Measurements from ENCODE around the gene DIP2A. TPM values are rescaled to one million over a fixed set of nuclear protein-coding genes. Genes with fewer than 3 reads are reported as not detected.
A peak's percentile ranks its signal among the peaks of the same experiment; 100 is the strongest.

Gene DIP2A
- total RNA-seq, 2 donors from 2014 or later: 39.4 to 71.6 TPM

GRCh38 chr21:46486481-46487126, 27.9 kb downstream of the DIP2A start:
- no peak overlapping the region for H3K4me3 Mint-ChIP-seq

GRCh38 chr21:46489162-46489663, 30.5 kb downstream of the DIP2A start:
- no peaks in the 10 kb centered on the region for H3K9me3 Mint-ChIP-seq
- no peaks in the 10 kb centered on the region for H3K27me3 Mint-ChIP-seq
- H3K27ac Mint-ChIP-seq: no peak overlapping the region
- peaks cover 24% of the 10 kb centered on the region for H3K36me3 Mint-ChIP-seq
- H3K4me3 Mint-ChIP-seq: no peak overlapping the region
- peaks cover 5 to 31% of the 10 kb centered on the region in 2 donors for H3K4me1 Mint-ChIP-seq (ENCODE audit: low read depth in 2 of 2)
- DNase-seq (ENCODE audit: low spot score): no peak
- ATAC-seq: peak in 1 of 2 donors; percentile 32

More at GRCh38 chr21:46486481-46487126, 27.9 kb downstream of the DIP2A start:
- Mint-ChIP-seq H3K27me3 (no peaks in the 10 kb centered on the region), H3K36me3 (peaks cover 6% of the 10 kb centered on the region), H3K4me1 (ENCODE audit: low read depth in 2 of 2) (peaks cover 27 to 36% of the 10 kb centered on the region in 2 donors), H3K9me3 (no peaks in the 10 kb centered on the region), H3K27ac (no peak overlapping the region)
- ATAC-seq (no peak), DNase-seq (ENCODE audit: low spot score) (no peak)

- Mint-ChIP-seq H3K27ac (no peak overlapping the region), H3K36me3 (peaks cover 30% of the 10 kb centered on the region), H3K4me1 (ENCODE audit: low read depth in 2 of 2) (peaks cover 5 to 28% of the 10 kb centered on the region in 2 donors), H3K4me3 (no peak overlapping the region), H3K27me3 (no peaks in the 10 kb centered on the region), H3K9me3 (no peaks in the 10 kb centered on the region)
- ATAC-seq: no peak
- no peak for DNase-seq (ENCODE audit: low spot score)
Observed at GRCh38 chr21:46489800-46490199, 31.1 kb downstream of the DIP2A start.

- Mint-ChIP-seq H3K4me1 (ENCODE audit: low read depth in 2 of 2) (peaks cover 13 to 28% of the 10 kb centered on the region in 2 donors), H3K36me3 (peaks cover 27% of the 10 kb centered on the region), H3K27ac (no peak overlapping the region), H3K27me3 (no peaks in the 10 kb centered on the region), H3K4me3 (no peak overlapping the region), H3K9me3 (no peaks in the 10 kb centered on the region)
- DNase-seq (ENCODE audit: low spot score) (no peak), ATAC-seq (no peak)
Observed at GRCh38 chr21:46491553-46491952, 32.9 kb downstream of the DIP2A start.

- Mint-ChIP-seq H3K4me3 (no peak overlapping the region), H3K27me3 (no peaks in the 10 kb centered on the region), H3K9me3 (no peaks in the 10 kb centered on the region), H3K36me3 (peaks cover 27% of the 10 kb centered on the region), H3K4me1 (ENCODE audit: low read depth in 2 of 2) (peaks cover 12 to 26% of the 10 kb centered on the region in 2 donors), H3K27ac (no peak overlapping the region)
- ATAC-seq (no peak), DNase-seq (ENCODE audit: low spot score) (no peak)
Observed at GRCh38 chr21:46492851-46493250, 34.2 kb downstream of the DIP2A start.

GRCh38 chr21:46493828-46494227, 35.1 kb downstream of the DIP2A start:
- ATAC-seq (no peak), DNase-seq (ENCODE audit: low spot score) (no peak)
- H3K9me3 Mint-ChIP-seq: no peaks in the 10 kb centered on the region
- peak overlapping the region in 1 of 2 donors; percentile 20 for H3K27ac Mint-ChIP-seq
- H3K27me3 Mint-ChIP-seq: no peaks in the 10 kb centered on the region
- H3K4me1 Mint-ChIP-seq (ENCODE audit: low read depth in 2 of 2): peaks cover 10 to 16% of the 10 kb centered on the region in 2 donors
- peaks cover 27% of the 10 kb centered on the region for H3K36me3 Mint-ChIP-seq
- no peak overlapping the region for H3K4me3 Mint-ChIP-seq

GRCh38 chr21:46498335-46499050, 39.8 kb downstream of the DIP2A start:
- Mint-ChIP-seq H3K27ac (no peak overlapping the region), H3K27me3 (no peaks in the 10 kb centered on the region), H3K4me3 (no peak overlapping the region), H3K36me3 (peaks cover 20% of the 10 kb centered on the region), H3K4me1 (ENCODE audit: low read depth in 2 of 2) (peaks cover 19 to 29% of the 10 kb centered on the region in 2 donors), H3K9me3 (no peaks in the 10 kb centered on the region)
- DNase-seq (ENCODE audit: low spot score): no peak
- ATAC-seq: peak in 1 of 2 donors; percentile 40

- Mint-ChIP-seq H3K4me1 (ENCODE audit: low read depth in 2 of 2) (peaks cover 16 to 32% of the 10 kb centered on the region in 2 donors), H3K36me3 (peaks cover 10% of the 10 kb centered on the region), H3K27me3 (no peaks in the 10 kb centered on the region), H3K9me3 (no peaks in the 10 kb centered on the region), H3K27ac (peak overlapping the region; percentile 43 to 58), H3K4me3 (peak overlapping the region; percentile 18)
- ATAC-seq (no peak), DNase-seq (ENCODE audit: low spot score) (no peak)
Observed at GRCh38 chr21:46500224-46500861, 41.7 kb downstream of the DIP2A start.

- Mint-ChIP-seq H3K4me1 (ENCODE audit: low read depth in 2 of 2) (peaks cover 11 to 32% of the 10 kb centered on the region in 2 donors), H3K9me3 (no peaks in the 10 kb centered on the region), H3K27ac (peak overlapping the region; percentile 9 to 74), H3K36me3 (peaks cover 10% of the 10 kb centered on the region), H3K27me3 (no peaks in the 10 kb centered on the region), H3K4me3 (peak overlapping the region; percentile 47)
- DNase-seq (ENCODE audit: low spot score) (no peak), ATAC-seq (no peak)
Observed at GRCh38 chr21:46503922-46504550, 45.3 kb downstream of the DIP2A start.

- ATAC-seq (no peak), DNase-seq (ENCODE audit: low spot score) (no peak)
- no peaks in the 10 kb centered on the region for H3K9me3 Mint-ChIP-seq
- peaks cover 11 to 27% of the 10 kb centered on the region in 2 donors for H3K4me1 Mint-ChIP-seq (ENCODE audit: low read depth in 2 of 2)
- peaks cover 10% of the 10 kb centered on the region for H3K36me3 Mint-ChIP-seq
- peak overlapping the region; percentile 47 for H3K4me3 Mint-ChIP-seq
- H3K27ac Mint-ChIP-seq: peak overlapping the region in 1 of 2 donors; percentile 9
- H3K27me3 Mint-ChIP-seq: no peaks in the 10 kb centered on the region
Observed at GRCh38 chr21:46504666-46505065, 46.0 kb downstream of the DIP2A start.

GRCh38 chr21:46507562-46507961, 48.9 kb downstream of the DIP2A start:
- H3K9me3 Mint-ChIP-seq: no peaks in the 10 kb centered on the region
- peaks cover 4% of the 10 kb centered on the region for H3K36me3 Mint-ChIP-seq
- ATAC-seq (no peak), DNase-seq (ENCODE audit: low spot score) (no peak)
- H3K4me1 Mint-ChIP-seq (ENCODE audit: low read depth in 2 of 2): peaks cover 3 to 14% of the 10 kb centered on the region in 2 donors
- H3K4me3 Mint-ChIP-seq: no peak overlapping the region
- H3K27me3 Mint-ChIP-seq: no peaks in the 10 kb centered on the region
- H3K27ac Mint-ChIP-seq: no peak overlapping the region

- H3K27me3 Mint-ChIP-seq: no peaks in the 10 kb centered on the region
- no peak for ATAC-seq
Observed at GRCh38 chr21:46509741-46510502, 51.2 kb downstream of the DIP2A start.

GRCh38 chr21:46515109-46515508, 56.4 kb downstream of the DIP2A start:
- no peaks in the 10 kb centered on the region for H3K27me3 Mint-ChIP-seq
- peak in 1 of 2 donors; percentile 48 for ATAC-seq
- peaks cover 18 to 19% of the 10 kb centered on the region in 2 donors for H3K4me1 Mint-ChIP-seq (ENCODE audit: low read depth in 2 of 2)
- H3K9me3 Mint-ChIP-seq: no peaks in the 10 kb centered on the region
- H3K36me3 Mint-ChIP-seq: peaks cover 7% of the 10 kb centered on the region
- peak overlapping the region; percentile 13 for H3K4me3 Mint-ChIP-seq
- peak overlapping the region; percentile 66 to 68 for H3K27ac Mint-ChIP-seq
- DNase-seq (ENCODE audit: low spot score): no peak

More at GRCh38 chr21:46509741-46510502, 51.2 kb downstream of the DIP2A start:
- no peak for DNase-seq (ENCODE audit: low spot score)
- no peak overlapping the region for H3K4me3 Mint-ChIP-seq
- H3K36me3 Mint-ChIP-seq: peaks cover 7% of the 10 kb centered on the region
- H3K27ac Mint-ChIP-seq: no peak overlapping the region
- no peaks in the 10 kb centered on the region for H3K9me3 Mint-ChIP-seq
- H3K4me1 Mint-ChIP-seq (ENCODE audit: low read depth in 2 of 2): peaks cover under 1 to 3% of the 10 kb centered on the region in 2 donors

Measured in natural killer cell treated with Interleukin-12 subunit alpha and Interleukin-12 subunit beta and Interleukin-15 and Interleukin-18, amount 100 ng/mL, for 72 hours (primary cell).